Gastroesophageal sphincter (tissue), 3 donors: ENCODE data around the gene AKAP6.

Experiments
- CTCF ChIP-seq, 4 experiments: fragments of 200-600 bp in 2 of 4; fragments of 450-650 bp in 2 of 4; sonication (generic) in 1 of 4; IDR thresholded peaks; one replicate each; pipeline ENCODE4 v1.5.1; 2017 to 2019; ENCODE audit warnings: antibody characterized with exemption in 4 of 4, mild to moderate bottlenecking in 2 of 4, moderate library complexity in 2 of 4
- POLR2A ChIP-seq, 2 donors: fragments of 450-650 bp; IDR thresholded peaks; one replicate each; pipeline ENCODE4 v1.6.1; 2017; ENCODE audit warnings: antibody characterized with exemption in 2 of 2, mild to moderate bottlenecking in 2 of 2, moderate library complexity in 1 of 2

DNA sequence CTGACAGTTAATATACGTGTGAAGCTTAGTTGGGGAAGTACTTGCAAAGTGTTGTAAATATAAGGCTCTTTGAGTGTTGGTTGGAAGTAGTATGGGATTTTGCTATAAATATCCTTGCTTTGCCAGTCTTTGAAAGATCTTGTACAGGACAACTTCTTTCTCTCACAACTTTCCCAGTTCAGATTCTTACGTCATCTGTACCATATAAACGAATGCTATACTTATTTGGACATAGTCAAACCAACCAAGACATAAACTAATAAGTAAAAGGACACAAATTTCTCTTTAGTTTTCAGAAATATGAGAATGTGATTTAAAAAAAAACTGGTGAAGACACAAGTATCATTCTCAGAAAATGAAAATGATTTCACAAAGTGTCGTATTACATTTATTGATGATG, 456.5 kb downstream of the AKAP6 start:
- TF ChIP-seq CTCF (IDR thresholded peaks at IDR 0.05) (no peak), POLR2A (IDR thresholded peaks at IDR 0.05) (no peak)
